PC-3 (cell line): ENCODE results near the gene NLGN2.

ENCODE experiments used
- CTCF ChIP-seq: fragments of 300-600 bp; sonication (generic); conservative IDR thresholded peaks from 2 replicates; pipeline ENCODE4 v1.5.1; 2017; ENCODE audit warnings: antibody characterized with exemption, low read depth, mild to moderate bottlenecking, low read length
- EZH2 ChIP-seq: fragments of 300-600 bp; sonication (generic); IDR thresholded peaks from one replicate; pipeline ENCODE4 v1.6.1; 2017; ENCODE audit warnings: antibody characterized with exemption, mild to moderate bottlenecking, low read length; ENCODE audit not compliant: unreplicated experiment
- EZH2phosphoT487 ChIP-seq: fragments of 300-600 bp; sonication (generic); IDR thresholded peaks from 2 replicates; pipeline ENCODE4 v1.6.1; 2018; ENCODE audit warnings: mild to moderate bottlenecking, antibody characterized with exemption, low read length, borderline replicate concordance

- TF ChIP-seq CTCF (no peak), EZH2phosphoT487 (no peak), EZH2 (no peak)
These were observed 58.1 kb downstream of the NLGN2 start for GRCh38 chr17:7465597-7466275.
